ENCODE results near the gene TACC2. TPM values are rescaled to one million over a fixed set of nuclear protein-coding genes. Genes with fewer than 3 reads are reported as not detected.

The TACC2 gene
- total RNA-seq, 2 experiments from 2014 or later, result not detected

GRCh38 chr10:122221958-122222357 is 233.0 kb downstream of the TACC2 start:
- H3K27me3 Mint-ChIP-seq (ENCODE audit: low read depth), result peaks cover 8% of the 10 kb centered on the region
- H3K9me3 Mint-ChIP-seq, result no peaks in the 10 kb centered on the region
- no peak overlapping the region for H3K27ac Mint-ChIP-seq
- DNase-seq, result no peak
- intact Hi-C loops (cut with micrococcal nuclease), result no loop called here
- H3K36me3 Mint-ChIP-seq (ENCODE audit: low read depth), result no peaks in the 10 kb centered on the region
- CTCF ChIA-PET, result no interaction called here
- no peak overlapping the region for H3K4me3 Mint-ChIP-seq
- H3K4me1 Mint-ChIP-seq (ENCODE audit: low read depth), result no peaks in the 10 kb centered on the region

GRCh38 chr10:122222638-122223037 is 233.7 kb downstream of the TACC2 start:
- no peaks in the 10 kb centered on the region for H3K36me3 Mint-ChIP-seq (ENCODE audit: low read depth)
- H3K4me3 Mint-ChIP-seq, result no peak overlapping the region
- H3K4me1 Mint-ChIP-seq (ENCODE audit: low read depth), result no peaks in the 10 kb centered on the region
- intact Hi-C loops (cut with micrococcal nuclease), result no loop called here
- CTCF ChIA-PET, result interaction anchor here (0.6 kb wide), 1 partner anchor 323 kb away, joined by 3 read pairs; no protein-coding TSS in a partner anchor
- no peak for DNase-seq
- no peaks in the 10 kb centered on the region for H3K9me3 Mint-ChIP-seq
- H3K27me3 Mint-ChIP-seq (ENCODE audit: low read depth), result peaks cover 8% of the 10 kb centered on the region
- H3K27ac Mint-ChIP-seq, result no peak overlapping the region

GRCh38 chr10:122224159-122224558 is 235.2 kb downstream of the TACC2 start:
- Mint-ChIP-seq H3K4me1 (ENCODE audit: low read depth) (no peaks in the 10 kb centered on the region), H3K4me3 (no peak overlapping the region), H3K9me3 (no peaks in the 10 kb centered on the region), H3K27ac (no peak overlapping the region), H3K27me3 (ENCODE audit: low read depth) (peaks cover 4% of the 10 kb centered on the region), H3K36me3 (ENCODE audit: low read depth) (no peaks in the 10 kb centered on the region)
- CTCF ChIA-PET, result no interaction called here
- intact Hi-C loops (cut with micrococcal nuclease), result no loop called here
- DNase-seq, result no peak

GRCh38 chr10:122225330-122225729 is 236.4 kb downstream of the TACC2 start:
- Mint-ChIP-seq H3K27ac (no peak overlapping the region), H3K4me1 (ENCODE audit: low read depth) (no peaks in the 10 kb centered on the region), H3K36me3 (ENCODE audit: low read depth) (no peaks in the 10 kb centered on the region), H3K4me3 (no peak overlapping the region), H3K27me3 (ENCODE audit: low read depth) (peaks cover 4% of the 10 kb centered on the region), H3K9me3 (no peaks in the 10 kb centered on the region)
- intact Hi-C loops (cut with micrococcal nuclease), result no loop called here
- CTCF ChIA-PET, result interaction anchor here (0.6 kb wide), 1 partner anchor 42 kb away, joined by 4 read pairs; no protein-coding TSS in a partner anchor
- DNase-seq, result no peak

GRCh38 chr10:122227754-122228153 is 238.8 kb downstream of the TACC2 start:
- no peaks in the 10 kb centered on the region for H3K4me1 Mint-ChIP-seq (ENCODE audit: low read depth)
- no peak for DNase-seq
- no peak overlapping the region for H3K4me3 Mint-ChIP-seq
- no peaks in the 10 kb centered on the region for H3K9me3 Mint-ChIP-seq
- CTCF ChIA-PET, result no interaction called here
- H3K27ac Mint-ChIP-seq, result no peak overlapping the region
- intact Hi-C loops (cut with micrococcal nuclease), result no loop called here
- H3K36me3 Mint-ChIP-seq (ENCODE audit: low read depth), result no peaks in the 10 kb centered on the region
- H3K27me3 Mint-ChIP-seq (ENCODE audit: low read depth), result peaks cover 4% of the 10 kb centered on the region

- Mint-ChIP-seq H3K27ac (no peak overlapping the region), H3K36me3 (ENCODE audit: low read depth) (no peaks in the 10 kb centered on the region), H3K4me3 (no peak overlapping the region), H3K4me1 (ENCODE audit: low read depth) (no peaks in the 10 kb centered on the region), H3K27me3 (ENCODE audit: low read depth) (peaks cover 4% of the 10 kb centered on the region), H3K9me3 (no peaks in the 10 kb centered on the region)
- CTCF ChIA-PET, result no interaction called here
- intact Hi-C loops (cut with micrococcal nuclease), result no loop called here
- no peak for DNase-seq
Observed at GRCh38 chr10:122229666-122230065, 240.7 kb downstream of the TACC2 start.

GRCh38 chr10:122230222-122230621 is 241.3 kb downstream of the TACC2 start:
- H3K4me1 Mint-ChIP-seq (ENCODE audit: low read depth), result no peaks in the 10 kb centered on the region
- no peaks in the 10 kb centered on the region for H3K9me3 Mint-ChIP-seq
- H3K27me3 Mint-ChIP-seq (ENCODE audit: low read depth), result peaks cover 4% of the 10 kb centered on the region
- no peak for DNase-seq
- no peak overlapping the region for H3K4me3 Mint-ChIP-seq
- H3K36me3 Mint-ChIP-seq (ENCODE audit: low read depth), result no peaks in the 10 kb centered on the region
- intact Hi-C loops (cut with micrococcal nuclease), result no loop called here
- no peak overlapping the region for H3K27ac Mint-ChIP-seq
- CTCF ChIA-PET, result no interaction called here

GRCh38 chr10:122232769-122233168 is 243.8 kb downstream of the TACC2 start:
- no peak overlapping the region for H3K4me3 Mint-ChIP-seq
- H3K36me3 Mint-ChIP-seq (ENCODE audit: low read depth), result no peaks in the 10 kb centered on the region
- intact Hi-C loops (cut with micrococcal nuclease), result no loop called here
- DNase-seq, result no peak
- H3K4me1 Mint-ChIP-seq (ENCODE audit: low read depth), result no peaks in the 10 kb centered on the region
- no peak overlapping the region for H3K27ac Mint-ChIP-seq
- CTCF ChIA-PET, result no interaction called here
- no peaks in the 10 kb centered on the region for H3K27me3 Mint-ChIP-seq (ENCODE audit: low read depth)
- H3K9me3 Mint-ChIP-seq, result no peaks in the 10 kb centered on the region

- Mint-ChIP-seq H3K27me3 (ENCODE audit: low read depth) (no peaks in the 10 kb centered on the region), H3K9me3 (no peaks in the 10 kb centered on the region), H3K36me3 (ENCODE audit: low read depth) (no peaks in the 10 kb centered on the region), H3K4me1 (ENCODE audit: low read depth) (no peaks in the 10 kb centered on the region), H3K27ac (no peak overlapping the region), H3K4me3 (no peak overlapping the region)
- intact Hi-C loops (cut with micrococcal nuclease), result no loop called here
- no peak for DNase-seq
- CTCF ChIA-PET, result no interaction called here
Observed at GRCh38 chr10:122233857-122234348, 244.9 kb downstream of the TACC2 start.

- intact Hi-C loops (cut with micrococcal nuclease), result no loop called here
- Mint-ChIP-seq H3K9me3 (no peaks in the 10 kb centered on the region), H3K36me3 (ENCODE audit: low read depth) (no peaks in the 10 kb centered on the region), H3K27me3 (ENCODE audit: low read depth) (no peaks in the 10 kb centered on the region), H3K27ac (no peak overlapping the region), H3K4me3 (no peak overlapping the region), H3K4me1 (ENCODE audit: low read depth) (no peaks in the 10 kb centered on the region)
- CTCF ChIA-PET, result no interaction called here
- DNase-seq, result no peak
Observed at GRCh38 chr10:122234416-122234815, 245.5 kb downstream of the TACC2 start.

GRCh38 chr10:122236690-122237306 is 247.8 kb downstream of the TACC2 start:
- H3K36me3 Mint-ChIP-seq (ENCODE audit: low read depth), result no peaks in the 10 kb centered on the region
- CTCF ChIA-PET, result no interaction called here
- intact Hi-C loops (cut with micrococcal nuclease), result no loop called here
- H3K4me3 Mint-ChIP-seq, result no peak overlapping the region
- no peak overlapping the region for H3K27ac Mint-ChIP-seq
- no peak for DNase-seq
- H3K27me3 Mint-ChIP-seq (ENCODE audit: low read depth), result no peaks in the 10 kb centered on the region
- no peaks in the 10 kb centered on the region for H3K4me1 Mint-ChIP-seq (ENCODE audit: low read depth)
- H3K9me3 Mint-ChIP-seq, result no peaks in the 10 kb centered on the region

- no peaks in the 10 kb centered on the region for H3K4me1 Mint-ChIP-seq (ENCODE audit: low read depth)
- no peak overlapping the region for H3K4me3 Mint-ChIP-seq
- H3K27ac Mint-ChIP-seq, result no peak overlapping the region
- no peaks in the 10 kb centered on the region for H3K9me3 Mint-ChIP-seq
- H3K27me3 Mint-ChIP-seq (ENCODE audit: low read depth), result no peaks in the 10 kb centered on the region
- intact Hi-C loops (cut with micrococcal nuclease), result no loop called here
- CTCF ChIA-PET, result no interaction called here
- no peaks in the 10 kb centered on the region for H3K36me3 Mint-ChIP-seq (ENCODE audit: low read depth)
- DNase-seq, result no peak
Observed at GRCh38 chr10:122237331-122237990, 248.5 kb downstream of the TACC2 start.

- Mint-ChIP-seq H3K9me3 (no peaks in the 10 kb centered on the region), H3K36me3 (ENCODE audit: low read depth) (no peaks in the 10 kb centered on the region), H3K4me3 (no peak overlapping the region), H3K4me1 (ENCODE audit: low read depth) (no peaks in the 10 kb centered on the region), H3K27ac (no peak overlapping the region), H3K27me3 (ENCODE audit: low read depth) (no peaks in the 10 kb centered on the region)
- intact Hi-C loops (cut with micrococcal nuclease), result no loop called here
- CTCF ChIA-PET, result no interaction called here
- no peak for DNase-seq
Observed at GRCh38 chr10:122239578-122240257, 250.8 kb downstream of the TACC2 start.
